HepG2 (cell line): ENCODE results near the gene FGGY. TPM values are rescaled to one million over a fixed set of nuclear protein-coding genes. Genes with fewer than 3 reads are reported as not detected.

Experiments used
- ATAC-seq: fragments of 200-7000 bp; cut with Tn5 transposase; 3 replicates; pipeline ENCODE4 v1.9.1; 2020; ENCODE audit warnings: mild to moderate bottlenecking, moderate library complexity
- BruUV-seq: library from RNA; stranded (reverse); fragments of 400-500 nt; replicated peaks from 2 replicates; lab custom pipeline; 2021; lab: Mats Ljungman, UMichigan
- CTCF ChIA-PET: fragments of 300-600 bp; formaldehyde crosslinking; extraction: SDS; loops from one replicate; lab custom pipeline; 2021; ENCODE audit warnings: low total read pairs, inconsistent platforms, low intra/inter-chr PET ratio; lab: Yijun Ruan, JAX
- POLR2A ChIA-PET: fragments of 350-600 bp; sonication (Branson Sonifier 250); formaldehyde crosslinking; loops from one replicate; lab custom pipeline; 2020; ENCODE audit warnings: antibody characterized with exemption, inconsistent platforms; lab: Yijun Ruan, JAX
- DNase-seq: peaks from one replicate; pipeline ENCODE4 v3.0.0-alpha.2; 2015; ENCODE audit warnings: low spot score
- FAIRE-seq: peaks from 3 replicates; lab custom pipeline; 2011; peaks lifted over from hg19 to GRCh38; lab: Jason Lieb, UNC
- H2AFZ ChIP-seq: one replicate; pipeline ENCODE4 v1.6.1; 2011; ENCODE audit warnings: low read length, inconsistent platforms
- H3K27ac ChIP-seq: fragments of 300-600 bp; 3 replicates; pipeline ENCODE4 v1.8.0; 2011; ENCODE audit warnings: mixed run types, mild to moderate bottlenecking, mixed read lengths, low read length, inconsistent platforms; ENCODE audit not compliant: insufficient read depth; ENCODE audit errors: extremely low read length
- H3K27me3 ChIP-seq, 2 experiments: fragments of 200-600 bp in 1 of 2; 2 replicates in 1 of 2; 3 replicates in 1 of 2; pipeline versions ENCODE4 v1.6.0 to v1.8.0; 2011; ENCODE audit warnings: low read length in 2 of 2, mild to moderate bottlenecking in 2 of 2, moderate library complexity in 2 of 2, inconsistent platforms in 1 of 2; ENCODE audit not compliant: insufficient read depth in 2 of 2, control insufficient read depth in 1 of 2
- H3K36me3 ChIP-seq, 2 experiments: fragments of 200-600 bp in 1 of 2; replicated peaks in 1 of 2; 2 replicates in 1 of 2; 3 replicates in 1 of 2; pipeline versions ENCODE4 v1.5.1 to v1.8.0; 2011; ENCODE audit warnings: low read length in 2 of 2, inconsistent platforms in 1 of 2; ENCODE audit not compliant: insufficient read depth in 2 of 2, control insufficient read depth in 1 of 2
- H3K4me1 ChIP-seq: 2 replicates; pipeline ENCODE4 v1.5.1; 2012; ENCODE audit warnings: low read length, inconsistent platforms; ENCODE audit not compliant: insufficient read depth
- H3K4me2 ChIP-seq: 2 replicates; pipeline ENCODE4 v1.6.0; 2011; ENCODE audit warnings: low read depth, low read length, inconsistent platforms
- H3K4me3 ChIP-seq, 3 experiments: fragments of 200-600 bp in 1 of 3; sonication (generic), shearing (Covaris generic) in 1 of 3; replicated peaks in 1 of 3; 2 replicates each; pipeline ENCODE4 v1.5.1; 2011 to 2016; ENCODE audit warnings: low read length in 3 of 3, inconsistent platforms in 2 of 3, low read depth in 2 of 3, mild to moderate bottlenecking in 2 of 3, control low read depth in 1 of 3, mixed read lengths in 1 of 3; ENCODE audit not compliant: insufficient read depth in 1 of 3
- H3K79me2 ChIP-seq: one replicate; pipeline ENCODE4 v1.6.1; 2011; ENCODE audit warnings: low read length, inconsistent platforms; ENCODE audit not compliant: insufficient read depth
- H3K9ac ChIP-seq: 2 replicates; pipeline ENCODE4 v1.6.0; 2011; ENCODE audit warnings: mild to moderate bottlenecking, low read depth, low read length, inconsistent platforms; ENCODE audit not compliant: insufficient read depth
- H3K9me3 ChIP-seq: 2 replicates; pipeline ENCODE4 v1.5.1; 2012; ENCODE audit warnings: mild to moderate bottlenecking, low read length
- H4K20me1 ChIP-seq: 2 replicates; pipeline ENCODE4 v1.6.0; 2011; ENCODE audit warnings: inconsistent platforms, mild to moderate bottlenecking, low read length, moderate library complexity; ENCODE audit not compliant: insufficient read depth
- ADNP ChIP-seq: sonication (generic); formaldehyde crosslinking; IDR thresholded peaks from 2 replicates; pipeline ENCODE4 v1.4.0; 2020; ENCODE audit warnings: missing genetic modification reagents
- CAMTA2 ChIP-seq: sonication (generic); formaldehyde crosslinking; IDR thresholded peaks from 2 replicates; pipeline ENCODE4 v1.4.0; 2020; ENCODE audit warnings: mild to moderate bottlenecking, missing genetic modification reagents, borderline replicate concordance
- HNRNPL ChIP-seq: fragments of 200-400 bp; formaldehyde crosslinking; IDR thresholded peaks from 2 replicates; pipeline ENCODE4 v1.6.1; 2017; ENCODE audit warnings: mild to moderate bottlenecking, low read depth, low read length
- LBX2 ChIP-seq: sonication (generic); formaldehyde crosslinking; IDR thresholded peaks from 2 replicates; pipeline ENCODE4 v1.5.0; 2020; ENCODE audit warnings: missing genetic modification reagents, mild to moderate bottlenecking, borderline replicate concordance
- SIN3B ChIP-seq: fragments of 150-350 bp; IDR thresholded peaks from 2 replicates; pipeline ENCODE4 v1.6.1; 2014; ENCODE audit warnings: low read length
- TFAP4 ChIP-seq: sonication (generic); IDR thresholded peaks from 2 replicates; pipeline ENCODE4 v1.6.1; 2016; ENCODE audit warnings: low read depth, borderline replicate concordance
- ZNF280B ChIP-seq: sonication (generic); formaldehyde crosslinking; IDR thresholded peaks from 2 replicates; pipeline ENCODE4 v1.5.0; 2020; ENCODE audit warnings: missing genetic modification reagents, mild to moderate bottlenecking, borderline replicate concordance
- ZNF30 ChIP-seq: sonication (generic); formaldehyde crosslinking; IDR thresholded peaks from 2 replicates; pipeline ENCODE4 v1.5.0; 2020; ENCODE audit warnings: mild to moderate bottlenecking, missing genetic modification reagents
- ZNF468 ChIP-seq: sonication (generic); formaldehyde crosslinking; IDR thresholded peaks from 2 replicates; pipeline ENCODE4 v1.8.0; 2022; ENCODE audit warnings: mild to moderate bottlenecking, moderate library complexity, missing genetic modification reagents
- ZNF691 ChIP-seq: sonication (generic); formaldehyde crosslinking; IDR thresholded peaks from 2 replicates; pipeline ENCODE4 v1.4.0; 2020; ENCODE audit warnings: missing genetic modification reagents, low read depth, mild to moderate bottlenecking, borderline replicate concordance
- WGBS: methylation state at CpG from one replicate; pipeline ENCODE4 v1.1.6; 2017; ENCODE audit warnings: low lambda C conversion rate; 5-methylcytosine and 5-hydroxymethylcytosine counted together
- in situ Hi-C: cut with HindIII; loops from 2 replicates; pipeline ENCODE4 v1.10.0; 2017; ENCODE audit warnings: low pct_unique_long_range_greater_than_20kb; ENCODE audit not compliant: extremely low pct_ligation_motif_present
- intact Hi-C: fragments of 100-400 bp; cut with micrococcal nuclease; formaldehyde crosslinking; loops from one replicate; pipeline ENCODE4 v1.10.0; 2022; ENCODE audit not compliant: unreplicated experiment
- polyA plus RNA-seq, 8 experiments: library from polyadenylated mRNA; depleted of rRNA in 3 of 8; stranded (reverse) in 7 of 8; unstranded in 1 of 8; fragments of >200 nt; fragmentation: Illumina TruSeq in 4 of 8; extraction: Trizol in 4 of 8; gene quantifications; 2 replicates each; pipeline versions ENCODE4 v1.2.1 to v1.2.3, GENCODE V29; 2011 to 2016; ENCODE audit warnings: low read depth in 4 of 8, missing spikeins in 1 of 8, mixed read lengths in 1 of 8; ENCODE audit not compliant: insufficient read depth in 1 of 8
- total RNA-seq, 5 experiments: library from RNA; depleted of rRNA; stranded (reverse); fragments of >200 nt; fragmentation: Illumina TruSeq; extraction: Trizol; gene quantifications; 2 replicates each; pipeline ENCODE4 v1.2.3, GENCODE V29; 2016; ENCODE audit warnings: low read depth in 1 of 5

FGGY gene
- total and polyA plus RNA-seq, 2 of the 13 experiments (the other 11 are each of a cell fraction or from before 2014, with no cell fraction given) = 15.7 to 27.5 TPM

GRCh38 chr1:59750328-59751003, 453.6 kb downstream of the FGGY start:
- ChIA-PET POLR2A (no interaction called here), CTCF (no interaction called here)
- no peak overlapping the region for H3K4me2 ChIP-seq
- DNase-seq = no peak
- no peak for TF ChIP-seq ZNF30 (CRISPR knock-in tag)
- TF ChIP-seq TFAP4 = no peak
- TF ChIP-seq LBX2 (CRISPR knock-in tag) = no peak
- TF ChIP-seq ZNF280B (CRISPR knock-in tag) = no peak
- no peak for TF ChIP-seq SIN3B
- TF ChIP-seq ZNF691 (CRISPR knock-in tag) = no peak
- no peak for TF ChIP-seq HNRNPL
- TF ChIP-seq CAMTA2 = no peak
- no peak for TF ChIP-seq ZNF468 (CRISPR knock-in tag)
- no peak for TF ChIP-seq ADNP (CRISPR knock-in tag)
- BruUV-seq = no TSS peak
- H3K27ac ChIP-seq = no peak overlapping the region
- no peaks in the 10 kb centered on the region for H3K36me3 ChIP-seq
- intact Hi-C loops (loop anchor here (10.0 kb wide), 1 partner anchor 826 kb away; no protein-coding TSS in a partner anchor), in situ Hi-C loops (loop anchor here (10.0 kb wide), 1 partner anchor 1006 kb away; no protein-coding TSS in a partner anchor)
- no peak for FAIRE-seq
- H3K9ac ChIP-seq = no peak overlapping the region
- H3K27me3 ChIP-seq = no peaks in the 10 kb centered on the region
- H3K4me1 ChIP-seq = peaks cover 10% of the 10 kb centered on the region
- H4K20me1 ChIP-seq = no peaks in the 10 kb centered on the region
- no peak overlapping the region for H2AFZ ChIP-seq
- no peak for ATAC-seq
- H3K9me3 ChIP-seq = no peaks in the 10 kb centered on the region
- WGBS = 94% methylated on average over 4 of the region's 4 CpGs
- no peak overlapping the region for H3K4me3 ChIP-seq
- no peaks in the 10 kb centered on the region for H3K79me2 ChIP-seq
